HepG2 (cell line): ENCODE data around the gene BLOC1S2. TPM values are rescaled to one million over a fixed set of nuclear protein-coding genes. Genes with fewer than 3 reads are reported as not detected.

Source experiments
- ARID4A ChIP-seq: sonication (generic); formaldehyde crosslinking; IDR thresholded peaks from 2 replicates; pipeline ENCODE4 v1.5.0; 2020; ENCODE audit warnings: mild to moderate bottlenecking, missing genetic modification reagents, borderline replicate concordance
- DNMT3B ChIP-seq: conservative IDR thresholded peaks from 2 replicates; pipeline ENCODE4 v1.6.1; 2016; ENCODE audit warnings: missing biosample characterization, control low read depth
- EP300 ChIP-seq, 3 experiments: sonication (generic) in 1 of 3; formaldehyde crosslinking in 1 of 3; IDR thresholded peaks; 2 replicates each; pipeline versions ENCODE4 v1.5.1 to v1.6.1; 2011 to 2020; ENCODE audit warnings: low read depth in 2 of 3, low read length in 2 of 3, borderline replicate concordance in 1 of 3, improper control_type of control experiment in 1 of 3, mild to moderate bottlenecking in 1 of 3, missing genetic modification reagents in 1 of 3, moderate library complexity in 1 of 3
- EZH2 ChIP-seq: conservative IDR thresholded peaks from 2 replicates; pipeline ENCODE4 v1.6.1; 2012; ENCODE audit warnings: mild to moderate bottlenecking, low read depth, low read length, moderate library complexity
- HDAC2 ChIP-seq: sonication (generic); formaldehyde crosslinking; IDR thresholded peaks from 2 replicates; pipeline ENCODE4 v1.4.0; 2020; ENCODE audit warnings: missing genetic modification reagents
- HNF1B ChIP-seq: sonication (generic); formaldehyde crosslinking; IDR thresholded peaks from 2 replicates; pipeline ENCODE4 v1.5.1; 2020; ENCODE audit warnings: mild to moderate bottlenecking, moderate library complexity, missing genetic modification reagents
- ONECUT2 ChIP-seq: sonication (generic); formaldehyde crosslinking; IDR thresholded peaks from 2 replicates; pipeline ENCODE4 v1.4.0; 2020; ENCODE audit warnings: missing genetic modification reagents
- PAWR ChIP-seq: sonication (generic); formaldehyde crosslinking; IDR thresholded peaks from 2 replicates; pipeline ENCODE4 v1.4.0; 2020; ENCODE audit warnings: missing genetic modification reagents, mild to moderate bottlenecking, borderline replicate concordance
- POLR2AphosphoS2 ChIP-seq: IDR thresholded peaks from 2 replicates; pipeline ENCODE4 v1.6.1; 2011; ENCODE audit warnings: low read depth, low read length, improper control_type of control experiment
- TEAD3 ChIP-seq: optimal IDR thresholded peaks from 2 replicates; pipeline ENCODE3; 2016; ENCODE audit warnings: borderline replicate concordance
- TOE1 ChIP-seq: sonication (generic); formaldehyde crosslinking; IDR thresholded peaks from 2 replicates; pipeline ENCODE4 v1.4.0; 2020; ENCODE audit warnings: mild to moderate bottlenecking, missing genetic modification reagents
- ZBTB8A ChIP-seq: sonication (generic); formaldehyde crosslinking; IDR thresholded peaks from 2 replicates; pipeline ENCODE4 v1.4.0; 2020; ENCODE audit warnings: mild to moderate bottlenecking, low read depth, missing genetic modification reagents, borderline replicate concordance
- ZNF121 ChIP-seq: sonication (generic); formaldehyde crosslinking; IDR thresholded peaks from 2 replicates; pipeline ENCODE4 v1.5.0; 2020; ENCODE audit warnings: mild to moderate bottlenecking, missing genetic modification reagents
- ZNF260 ChIP-seq: sonication (generic); formaldehyde crosslinking; IDR thresholded peaks from 2 replicates; pipeline ENCODE4 v1.4.0; 2020; ENCODE audit warnings: missing genetic modification reagents, low read depth, mild to moderate bottlenecking, borderline replicate concordance
- ZNF275 ChIP-seq: sonication (generic); formaldehyde crosslinking; IDR thresholded peaks from 2 replicates; pipeline ENCODE4 v1.8.0; 2022; ENCODE audit warnings: missing genetic modification reagents, mild to moderate bottlenecking, inconsistent platforms, borderline replicate concordance
- ZNF292 ChIP-seq: sonication (generic); formaldehyde crosslinking; IDR thresholded peaks from 2 replicates; pipeline ENCODE4 v1.8.1; 2022; ENCODE audit warnings: mild to moderate bottlenecking, low read depth, missing genetic modification reagents, borderline replicate concordance
- ZNF552 ChIP-seq: sonication (generic); formaldehyde crosslinking; IDR thresholded peaks from 2 replicates; pipeline ENCODE4 v1.9.0; 2022; ENCODE audit warnings: missing genetic modification reagents, mild to moderate bottlenecking, borderline replicate concordance
- ZNF567 ChIP-seq: sonication (generic); formaldehyde crosslinking; IDR thresholded peaks from 2 replicates; pipeline ENCODE4 v1.8.1; 2023; ENCODE audit warnings: mild to moderate bottlenecking, missing genetic modification reagents, borderline replicate concordance
- ZNF570 ChIP-seq: sonication (generic); formaldehyde crosslinking; IDR thresholded peaks from 2 replicates; pipeline ENCODE4 v1.4.0; 2020; ENCODE audit warnings: mild to moderate bottlenecking, missing genetic modification reagents, borderline replicate concordance
- ZSCAN21 ChIP-seq: sonication (generic); formaldehyde crosslinking; IDR thresholded peaks from 2 replicates; pipeline ENCODE4 v1.8.0; 2022; ENCODE audit warnings: mild to moderate bottlenecking, missing genetic modification reagents, moderate library complexity, borderline replicate concordance
- polyA plus RNA-seq, 8 experiments: library from polyadenylated mRNA; depleted of rRNA in 3 of 8; stranded (reverse) in 7 of 8; unstranded in 1 of 8; fragments of >200 nt; fragmentation: Illumina TruSeq in 4 of 8; extraction: Trizol in 4 of 8; gene quantifications; 2 replicates each; pipeline versions ENCODE4 v1.2.1 to v1.2.3, GENCODE V29; 2011 to 2016; ENCODE audit warnings: low read depth in 4 of 8, missing spikeins in 1 of 8, mixed read lengths in 1 of 8; ENCODE audit not compliant: insufficient read depth in 1 of 8
- total RNA-seq, 5 experiments: library from RNA; depleted of rRNA; stranded (reverse); fragments of >200 nt; fragmentation: Illumina TruSeq; extraction: Trizol; gene quantifications; 2 replicates each; pipeline ENCODE4 v1.2.3, GENCODE V29; 2016; ENCODE audit warnings: low read depth in 1 of 5

BLOC1S2 gene
- total and polyA plus RNA-seq, 2 of the 13 experiments (the other 11 are each of a cell fraction or from before 2014, with no cell fraction given) = 22.3 to 64.4 TPM

GRCh38 chr10:100267239-100268104 is 19.0 kb downstream of the BLOC1S2 start, which contains the start of gene CWF19L1 (continued):
- TF ChIP-seq ZNF260 = no peak
- peak; percentile 81 for TF ChIP-seq TEAD3
- peak; percentile 88 for TF ChIP-seq HDAC2 (CRISPR knock-in tag)
- TF ChIP-seq TOE1 (CRISPR knock-in tag) = no peak
- no peak; the same call in 1 of the 2 replicates for TF ChIP-seq DNMT3B
- TF ChIP-seq ZNF292 (CRISPR knock-in tag) = no peak
- 0 out of 2 replicates have a peak, but pooled peaks have one; percentile 7 for TF ChIP-seq ZNF121 (CRISPR knock-in tag)
- TF ChIP-seq EZH2 = no peak
- no peak for TF ChIP-seq ZNF570 (CRISPR knock-in tag)
- no peak for TF ChIP-seq ZNF552
- TF ChIP-seq ZNF567 = 0 out of 2 replicates have a peak, but pooled peaks have one; percentile 41
- no peak for TF ChIP-seq PAWR
- TF ChIP-seq ZNF275 (CRISPR knock-in tag) = peak; percentile 43; the same call in 1 of the 2 replicates
- TF ChIP-seq ARID4A (CRISPR knock-in tag) = peak; percentile 93
- TF ChIP-seq ZSCAN21 = peak; percentile 65; the same call in 1 of the 2 replicates
- TF ChIP-seq ONECUT2 (CRISPR knock-in tag) = no peak
- no peak for TF ChIP-seq ZBTB8A (CRISPR knock-in tag)
- peak in 1 of 2 experiments; percentile 39; a peak in 2 of 4 replicates for TF ChIP-seq EP300 (IDR thresholded peaks at IDR 0.05; ENCODE audit: low read depth in 2 of 2, low read length in 2 of 2)
- TF ChIP-seq EP300 (CRISPR knock-in tag; IDR thresholded peaks at IDR 0.05; ENCODE audit: borderline replicate concordance) = no peak
- TF ChIP-seq HNF1B (CRISPR knock-in tag) = peak; percentile 87
- TF ChIP-seq POLR2AphosphoS2 = no peak
